Gastroesophageal sphincter (tissue), 3 donors: ENCODE measurements around the gene IL6.

Source experiments
- CTCF ChIP-seq, 4 experiments: fragments of 200-600 bp in 2 of 4; fragments of 450-650 bp in 2 of 4; sonication (generic) in 1 of 4; IDR thresholded peaks; one replicate each; pipeline ENCODE4 v1.5.1; 2017 to 2019; ENCODE audit warnings: antibody characterized with exemption in 4 of 4, mild to moderate bottlenecking in 2 of 4, moderate library complexity in 2 of 4
- POLR2A ChIP-seq, 2 donors: fragments of 450-650 bp; IDR thresholded peaks; one replicate each; pipeline ENCODE4 v1.6.1; 2017; ENCODE audit warnings: antibody characterized with exemption in 2 of 2, mild to moderate bottlenecking in 2 of 2, moderate library complexity in 1 of 2

- TF ChIP-seq CTCF (IDR thresholded peaks at IDR 0.05) (no peak), POLR2A (IDR thresholded peaks at IDR 0.05) (no peak)
Observed at GRCh38 chr7:22771872-22772228, 44.9 kb downstream of the IL6 start.
